HG02840 (cell line): ENCODE results near the gene RNF34.

ENCODE experiments used
- ATAC-seq: cut with Tn5 transposase; IDR thresholded peaks from one replicate; pipeline ENCODE4 v1.9.1; 2021; ENCODE audit warnings: mild to moderate bottlenecking, moderate library complexity, moderate number of reproducible peaks; ENCODE audit not compliant: unreplicated experiment, low FRiP score

Gene RNF34

GRCh38 chr12:121464331-121464730, 64.4 kb downstream of the RNF34 start:
- ATAC-seq = no peak

GRCh38 chr12:121465921-121466793, 66.2 kb downstream of the RNF34 start:
- ATAC-seq = peak; percentile 3

- ATAC-seq = peak; percentile 88
These were observed 67.1 kb downstream of the RNF34 start for GRCh38 chr12:121466794-121467637.

- peak; percentile 8 for ATAC-seq
These were observed 68.0 kb downstream of the RNF34 start for GRCh38 chr12:121467638-121468498.

- no peak for ATAC-seq
These were observed 68.5 kb downstream of the RNF34 start for GRCh38 chr12:121468499-121468801.

- ATAC-seq = no peak
These were observed 70.8 kb downstream of the RNF34 start for GRCh38 chr12:121470751-121471150.

GRCh38 chr12:121472150-121472905, 72.4 kb downstream of the RNF34 start:
- ATAC-seq = no peak
